ENCODE measurements around the gene AKAP7.

AKAP7 gene

DNA sequence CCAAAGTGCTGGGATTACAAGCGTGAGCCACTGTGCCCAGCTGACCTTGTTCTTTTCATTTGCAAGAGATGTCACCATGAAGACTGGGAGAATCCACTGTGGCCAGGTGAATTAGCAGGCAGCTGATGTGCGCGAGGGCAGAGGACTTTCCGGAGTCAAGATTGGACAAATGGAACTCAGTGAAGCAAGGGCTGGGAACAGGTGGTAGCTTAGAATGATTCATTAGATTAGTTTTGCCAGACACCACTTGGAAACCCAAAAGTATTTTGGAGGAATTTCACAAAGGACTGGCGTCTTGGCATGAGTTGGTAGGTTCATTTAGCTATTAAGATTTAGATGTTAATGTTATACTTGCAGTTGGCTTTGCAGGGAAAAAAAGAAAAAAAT, 4.7 kb upstream of the AKAP7 start:
- no peak for TF ChIP-seq CTCF (IDR thresholded peaks at IDR 0.05)
- no peak overlapping the region for H3K4me3 ChIP-seq (ENCODE audit: low read depth, low read length)
- no peaks in the 10 kb centered on the region for H3K36me3 ChIP-seq (ENCODE audit: control insufficient read depth, insufficient read depth, low read length)
- no peak overlapping the region for H2AFZ ChIP-seq
- H3K9ac ChIP-seq, result no peak overlapping the region
- H3K27ac ChIP-seq, result no peak overlapping the region
- no peak overlapping the region for H3K4me2 ChIP-seq (ENCODE audit: low read length)
- no peaks in the 10 kb centered on the region for H3K9me3 ChIP-seq (ENCODE audit: control insufficient read depth, low read length)
- H3K4me1 ChIP-seq, result peaks cover 3% of the 10 kb centered on the region
- H3K79me2 ChIP-seq, result no peaks in the 10 kb centered on the region
- no peaks in the 10 kb centered on the region for H3K27me3 ChIP-seq (ENCODE audit: control insufficient read depth, insufficient read depth, low read length)

DNA sequence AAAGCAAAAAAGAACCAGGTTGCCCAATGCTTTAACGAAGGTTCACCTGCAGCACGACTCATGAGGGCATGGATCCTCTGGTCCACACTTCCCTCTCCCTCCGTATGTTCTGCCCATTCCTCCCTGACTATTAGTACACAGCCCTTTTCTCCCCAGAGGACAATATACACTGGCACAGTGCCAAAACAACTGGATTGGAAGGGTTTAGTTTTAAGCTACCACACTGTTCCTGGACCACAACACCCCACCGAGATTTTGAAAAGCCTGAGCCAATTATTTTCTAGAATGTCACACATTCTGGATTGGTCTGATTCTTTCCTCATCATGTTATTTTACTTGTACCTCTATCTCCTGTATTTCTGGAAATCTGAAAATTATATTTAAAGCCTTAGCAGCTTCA, 2.9 kb upstream of the AKAP7 start:
- Histone ChIP-seq H3K79me2 (no peaks in the 10 kb centered on the region), H3K4me2 (ENCODE audit: low read length) (no peak overlapping the region), H3K4me3 (ENCODE audit: low read depth, low read length) (no peak overlapping the region), H3K36me3 (ENCODE audit: control insufficient read depth, insufficient read depth, low read length) (no peaks in the 10 kb centered on the region), H3K9ac (no peak overlapping the region), H3K9me3 (ENCODE audit: control insufficient read depth, low read length) (no peaks in the 10 kb centered on the region), H3K27me3 (ENCODE audit: control insufficient read depth, insufficient read depth, low read length) (no peaks in the 10 kb centered on the region), H3K4me1 (peaks cover 6% of the 10 kb centered on the region), H2AFZ (no peak overlapping the region), H3K27ac (no peak overlapping the region)
- TF ChIP-seq CTCF (IDR thresholded peaks at IDR 0.05), result no peak

- Histone ChIP-seq H3K4me2 (ENCODE audit: low read length) (peak overlapping the region; percentile 86), H3K4me3 (ENCODE audit: low read depth, low read length) (peak overlapping the region; percentile 67), H3K27me3 (ENCODE audit: control insufficient read depth, insufficient read depth, low read length) (no peaks in the 10 kb centered on the region), H3K9ac (peak overlapping the region; percentile 65), H3K9me3 (ENCODE audit: control insufficient read depth, low read length) (no peaks in the 10 kb centered on the region), H3K36me3 (ENCODE audit: control insufficient read depth, insufficient read depth, low read length) (no peaks in the 10 kb centered on the region), H2AFZ (peak overlapping the region; percentile 79), H3K4me1 (peaks cover 6% of the 10 kb centered on the region), H3K27ac (peak overlapping the region; percentile 83), H3K79me2 (no peaks in the 10 kb centered on the region)
- TF ChIP-seq CTCF (IDR thresholded peaks at IDR 0.05), result no peak
These were observed 867 bp upstream of the AKAP7 start for GRCh38 chr6:131134220-131134979.

GRCh38 chr6:131134980-131135243, 355 bp upstream of the AKAP7 start:
- no peak for TF ChIP-seq CTCF (IDR thresholded peaks at IDR 0.05)
- H3K79me2 ChIP-seq, result no peaks in the 10 kb centered on the region
- H3K4me1 ChIP-seq, result peaks cover 6% of the 10 kb centered on the region
- peak overlapping the region; percentile 79 for H2AFZ ChIP-seq
- no peaks in the 10 kb centered on the region for H3K9me3 ChIP-seq (ENCODE audit: control insufficient read depth, low read length)
- H3K9ac ChIP-seq, result peak overlapping the region; percentile 65
- peak overlapping the region; percentile 83 for H3K27ac ChIP-seq
- no peaks in the 10 kb centered on the region for H3K27me3 ChIP-seq (ENCODE audit: control insufficient read depth, insufficient read depth, low read length)
- peak overlapping the region; percentile 86 for H3K4me2 ChIP-seq (ENCODE audit: low read length)
- peak overlapping the region; percentile 67 for H3K4me3 ChIP-seq (ENCODE audit: low read depth, low read length)
- no peaks in the 10 kb centered on the region for H3K36me3 ChIP-seq (ENCODE audit: control insufficient read depth, insufficient read depth, low read length)

All from parathyroid adenoma (tissue), 2 donors.